GDM1 (cell line): ENCODE data around the gene NADK.

Experiments
- DNase-seq: peaks from one replicate; lab custom pipeline; 2025; lab: John Stamatoyannopoulos, UW

Gene NADK

GRCh38 chr1:1786836-1787605 is 8.8 kb upstream of the NADK start:
- no peak for DNase-seq

- no peak for DNase-seq
Measured at GRCh38 chr1:1785666-1786065, 7.4 kb upstream of the NADK start.

GRCh38 chr1:1784933-1785332 is 6.7 kb upstream of the NADK start:
- DNase-seq: no peak

DNA sequence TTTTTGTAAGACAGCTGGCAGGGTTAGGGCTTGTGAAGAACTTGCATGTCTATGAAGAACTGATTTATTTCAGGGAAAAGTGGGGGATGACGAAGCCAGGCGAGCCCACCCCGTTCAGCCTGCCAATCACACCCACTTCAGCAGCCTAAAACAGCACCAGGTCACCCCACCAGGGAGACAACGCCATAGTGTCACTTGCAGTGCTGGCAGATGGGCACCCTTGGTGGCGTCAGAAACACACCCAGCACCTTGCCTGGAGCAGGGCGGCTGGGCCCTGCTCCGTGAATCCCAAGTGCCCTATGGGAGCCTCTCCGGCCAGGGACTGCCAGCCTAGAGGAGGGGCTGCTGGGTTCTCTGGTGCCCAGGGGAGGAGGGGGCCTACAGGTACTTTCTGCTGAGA is 5.0 kb upstream of the NADK start:
- DNase-seq: no peak

GRCh38 chr1:1782399-1783221 is 4.3 kb upstream of the NADK start:
- DNase-seq: no peak

DNA sequence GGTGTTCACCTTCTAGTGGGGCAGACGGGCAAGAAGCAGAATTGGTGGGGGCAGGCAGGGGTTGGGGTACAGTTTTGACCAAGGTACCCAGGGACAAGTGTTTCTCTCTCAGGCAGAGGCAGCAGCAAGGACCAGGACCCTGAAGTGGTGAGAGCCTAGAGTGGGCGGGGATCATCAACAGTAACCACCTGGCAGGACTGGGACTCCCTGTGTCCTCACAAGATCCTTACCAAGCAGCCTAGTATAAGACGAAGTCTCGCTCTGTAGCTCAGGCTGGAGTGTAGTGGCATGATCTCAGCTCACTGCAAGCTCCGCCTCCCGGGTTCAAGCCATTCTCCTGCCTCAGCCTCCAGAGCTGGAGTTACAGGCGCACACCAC is 3.2 kb upstream of the NADK start:
- no peak for DNase-seq

DNA sequence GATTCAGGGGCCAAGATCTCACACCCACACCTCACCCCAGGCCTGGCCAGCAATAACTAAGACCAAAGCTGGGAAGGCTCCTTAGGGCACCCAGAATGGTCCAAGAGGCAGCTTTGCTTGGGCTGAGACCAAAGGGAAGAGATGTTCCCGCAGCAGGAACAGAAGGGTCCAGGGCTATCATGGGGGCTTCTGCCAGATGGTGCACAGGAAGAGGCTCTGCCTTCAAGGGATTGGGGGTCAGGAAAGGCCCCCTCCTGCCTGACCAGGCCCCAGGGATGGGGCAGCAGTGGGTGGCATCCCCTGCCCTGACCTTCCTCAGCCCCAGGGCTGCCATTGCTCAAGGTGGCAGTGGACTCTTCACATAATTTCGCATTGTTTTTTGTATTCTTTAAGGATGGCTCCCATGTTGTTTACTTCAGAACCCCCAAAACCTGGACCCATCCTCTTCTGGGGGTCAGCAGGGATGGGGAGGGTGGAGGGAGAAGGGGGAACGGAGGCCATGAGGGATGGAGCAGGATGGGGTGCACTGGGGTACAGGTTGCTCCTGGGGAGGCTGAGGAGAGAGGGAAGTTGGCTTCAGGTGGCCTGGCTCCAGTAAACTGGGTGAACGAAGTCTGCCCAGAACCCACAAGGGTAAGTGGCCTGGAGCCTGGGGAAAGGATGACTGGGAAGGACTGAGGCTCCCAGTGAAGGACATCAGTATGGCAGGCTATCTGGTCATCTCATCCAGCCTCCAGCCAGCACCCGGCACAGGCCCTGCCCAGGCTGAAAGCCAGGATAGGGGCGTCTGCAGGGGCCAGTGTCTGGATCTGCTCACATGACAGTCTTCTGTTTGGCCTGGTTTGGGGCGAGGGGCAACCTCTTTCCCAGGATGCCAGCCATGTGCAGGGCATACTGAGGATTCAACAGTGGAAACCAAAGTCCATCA is 2.6 kb upstream of the NADK start:
- DNase-seq: no peak

DNA sequence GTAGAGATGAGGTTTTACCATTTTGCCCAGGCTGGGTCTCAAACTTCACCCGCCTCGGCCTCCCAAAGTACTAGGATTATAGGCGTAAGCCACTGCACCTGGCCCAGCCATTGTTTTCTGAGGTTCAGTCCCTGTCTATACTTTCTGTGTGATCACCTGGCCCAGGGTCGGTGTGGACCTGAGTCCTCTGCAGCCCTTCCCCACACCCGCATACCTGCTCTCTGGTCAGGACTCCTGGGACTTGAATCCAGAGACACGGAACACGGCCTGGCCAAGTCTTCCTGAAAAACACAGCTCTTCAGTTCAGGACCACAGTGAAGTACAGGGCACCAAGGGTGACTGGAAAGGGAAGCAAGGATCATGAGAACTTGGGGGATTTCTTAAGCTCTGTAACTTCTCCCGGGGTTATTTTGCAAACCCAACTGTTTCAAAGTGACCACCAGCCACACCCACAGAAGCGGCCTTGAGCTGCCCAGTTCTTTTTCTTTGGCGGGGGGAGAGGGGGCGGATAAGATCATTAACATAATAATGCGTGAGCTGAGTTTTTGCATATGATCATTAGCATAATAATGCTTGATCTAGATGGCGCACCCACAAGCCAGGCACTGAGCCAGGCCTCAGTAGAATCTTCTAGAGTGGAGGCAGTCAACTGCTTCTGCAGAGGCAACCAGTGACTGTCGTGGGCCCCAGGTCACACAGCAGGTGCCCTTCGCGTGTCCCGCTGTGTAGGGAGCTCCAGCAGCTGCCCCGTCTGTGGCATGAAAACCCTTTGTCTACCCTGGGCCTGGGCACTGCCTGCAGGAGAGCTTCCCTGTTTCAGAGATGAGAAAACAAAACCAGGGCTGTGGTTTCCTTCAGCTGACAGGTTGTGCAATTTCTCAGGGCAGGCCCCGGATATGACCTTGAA is 1.7 kb upstream of the NADK start:
- peak; percentile 45 for DNase-seq

GRCh38 chr1:1779320-1779675 is 1.0 kb upstream of the NADK start:
- no peak for DNase-seq

DNA sequence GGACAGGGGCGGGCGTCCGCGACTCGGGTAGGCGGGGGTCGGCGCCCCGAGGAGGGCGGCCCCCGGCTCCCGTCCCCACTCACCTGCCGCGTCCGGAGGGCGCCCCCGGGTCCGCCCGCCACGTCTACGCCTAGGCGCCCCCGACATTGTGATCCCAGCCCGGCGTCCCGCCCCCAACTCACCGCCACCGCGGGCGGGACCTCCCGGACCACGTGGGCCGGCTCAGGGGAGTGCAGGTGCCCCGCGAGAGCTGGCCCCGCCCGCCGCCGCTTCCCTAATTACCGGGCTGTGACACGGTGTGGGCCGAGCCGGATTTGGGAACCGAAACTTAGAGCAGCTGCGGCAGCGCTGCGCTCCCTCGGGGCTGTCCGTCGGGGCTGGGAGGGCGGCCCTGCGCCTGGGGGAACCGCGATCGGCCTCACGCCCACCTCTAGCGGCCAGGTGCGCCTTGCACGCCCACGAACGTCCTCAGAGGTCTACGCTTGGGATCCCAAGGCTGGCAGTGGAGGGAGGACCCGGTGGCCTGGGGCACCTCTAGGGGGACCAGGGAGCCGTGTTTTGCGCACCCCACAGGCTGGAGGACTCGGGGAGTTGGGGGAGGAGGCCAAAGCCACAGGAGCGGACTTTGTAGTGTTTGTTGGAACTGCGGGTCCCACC is 521 bp upstream of the NADK start:
- peak; percentile 45 for DNase-seq

DNA sequence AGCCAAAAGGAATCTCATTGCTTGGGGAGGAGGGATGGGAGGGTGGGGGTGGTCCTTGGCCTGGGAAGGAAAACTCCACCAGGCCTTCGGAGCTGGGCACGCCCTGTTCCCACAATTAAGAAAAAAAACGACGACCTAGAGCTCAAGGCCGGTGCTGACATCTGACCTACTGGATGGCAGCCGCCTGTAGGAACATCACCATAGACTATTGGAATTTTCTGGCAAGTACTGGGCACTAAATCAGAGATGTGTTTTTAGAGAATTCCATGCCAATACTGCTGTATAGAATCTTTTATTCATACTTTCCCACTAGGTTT is 729 bp downstream of the NADK start:
- DNase-seq: no peak

- no peak for DNase-seq
Measured at GRCh38 chr1:1776672-1777582, 1.3 kb downstream of the NADK start.

- DNase-seq: no peak
Measured at GRCh38 chr1:1775327-1776226, 2.7 kb downstream of the NADK start.

- no peak for DNase-seq
Measured at GRCh38 chr1:1773874-1774273, 4.4 kb downstream of the NADK start.

DNA sequence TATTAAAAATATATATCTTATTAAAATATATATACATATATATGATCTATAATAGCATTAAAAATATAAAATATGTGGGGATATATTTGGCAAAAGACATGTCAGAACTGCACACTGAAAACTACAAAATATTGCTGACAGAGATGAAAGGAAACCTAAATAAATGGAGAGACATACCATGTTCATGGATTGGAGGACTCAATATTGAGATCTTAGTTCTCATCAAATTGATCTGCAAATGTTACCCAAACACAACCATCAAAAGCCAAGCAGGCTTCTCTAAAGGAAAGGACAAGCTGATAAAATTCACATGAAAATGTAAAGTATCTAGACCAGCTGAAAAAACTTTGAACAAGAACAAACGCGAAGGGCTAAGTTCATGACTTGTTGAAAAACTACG is 7.2 kb downstream of the NADK start:
- DNase-seq: no peak

- no peak for DNase-seq
Measured at GRCh38 chr1:1770102-1770501, 8.2 kb downstream of the NADK start.

DNA sequence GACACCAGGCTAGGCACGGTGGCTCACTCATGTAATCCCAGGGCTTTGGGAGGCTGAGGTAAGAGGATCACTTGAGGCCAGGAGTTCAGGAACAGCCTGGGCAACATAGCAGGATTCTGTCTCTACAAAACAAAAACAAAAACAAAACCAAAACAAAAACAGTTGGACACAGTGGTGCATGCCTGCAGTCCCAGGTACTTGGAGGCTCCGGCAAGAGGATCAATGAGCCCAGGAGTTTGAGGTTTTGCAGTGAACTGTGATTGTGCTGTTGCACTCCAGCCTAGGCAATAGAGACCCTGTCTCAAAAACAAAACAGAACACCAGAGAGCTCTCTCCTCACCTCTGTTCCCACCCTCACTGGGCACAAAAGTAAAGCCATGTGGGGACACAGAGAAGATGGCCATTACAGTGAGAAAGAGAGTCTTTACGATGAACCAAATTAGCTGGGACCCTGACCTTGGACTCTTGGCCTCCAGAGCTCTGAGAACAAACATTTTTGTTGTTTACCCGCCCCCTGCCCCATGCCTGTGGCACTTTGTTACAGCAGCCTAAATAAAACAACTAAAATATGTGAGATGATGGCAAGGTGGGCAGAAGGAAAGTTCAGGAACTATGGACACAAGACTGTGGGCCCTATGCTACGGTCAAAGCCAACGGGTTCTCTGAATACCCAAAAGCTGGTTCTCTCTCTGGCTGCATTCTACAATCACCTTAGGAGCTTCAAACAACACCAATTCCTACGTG is 9.8 kb downstream of the NADK start:
- no peak for DNase-seq

DNA sequence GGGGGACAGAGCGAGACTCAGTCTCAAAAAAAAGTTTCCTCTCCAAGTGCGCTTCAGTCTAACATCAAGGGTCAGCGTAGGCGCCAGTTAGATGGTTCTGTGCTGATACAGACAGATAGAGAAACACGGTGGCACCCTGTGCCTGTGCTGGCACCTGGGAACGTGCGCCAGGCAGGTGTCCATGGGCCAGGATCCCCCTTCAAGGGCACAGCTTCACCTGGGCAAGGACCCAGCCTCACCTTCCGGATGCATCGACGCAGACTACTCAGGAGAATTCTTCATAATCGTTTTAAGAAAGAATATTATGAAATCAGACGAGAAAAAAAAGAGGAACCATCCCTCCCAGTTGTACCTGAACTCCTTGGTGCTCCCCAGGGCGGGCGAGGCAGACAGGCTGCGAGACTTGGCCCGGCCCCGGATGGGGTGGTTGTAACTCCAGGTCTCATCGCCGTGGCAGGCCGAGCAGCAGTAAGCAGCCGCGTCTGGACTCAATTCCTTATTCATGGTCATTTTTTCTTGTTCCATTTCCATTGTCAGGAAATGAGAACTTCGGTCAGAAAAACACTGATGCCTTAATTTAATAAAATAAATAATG is 13.3 kb downstream of the NADK start:
- DNase-seq: no peak
